ENCODE results near the gene CEP135. TPM values are rescaled to one million over a fixed set of nuclear protein-coding genes. Genes with fewer than 3 reads are reported as not detected.
"Not testable (repeated sequence)": the region's sequence is repeated elsewhere in the genome, so short reads cannot be mapped to it uniquely, and the experiment has no call there.

CEP135 gene
- total RNA-seq, 1 experiment from 2014 or later = 10.5 TPM

DNA sequence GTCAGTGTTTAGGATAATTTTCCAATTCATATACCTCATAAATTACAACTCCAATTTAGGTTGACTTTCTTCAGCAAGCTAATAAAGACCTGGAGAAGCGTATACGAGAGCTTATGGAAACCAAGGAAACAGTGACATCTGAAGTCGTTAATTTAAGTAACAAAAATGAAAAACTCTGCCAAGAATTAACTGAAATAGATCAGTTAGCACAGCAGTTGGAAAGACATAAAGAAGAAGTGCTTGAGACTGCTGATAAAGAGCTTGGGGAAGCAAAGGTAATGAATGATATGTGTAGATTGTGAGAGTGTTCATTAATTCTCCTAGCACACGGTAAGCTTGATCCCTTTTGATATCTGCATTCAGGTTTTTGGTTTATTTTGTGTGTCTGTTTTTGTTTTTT lies 16.8 kb downstream of the CEP135 start:
- H3K9me3 ChIP-seq = no peaks in the 10 kb centered on the region
- peaks cover 12% of the 10 kb centered on the region for H3K36me3 Mint-ChIP-seq (ENCODE audit: insufficient read depth, unreplicated experiment)
- no peak overlapping the region for H3K4me3 Mint-ChIP-seq (ENCODE audit: unreplicated experiment)
- CTCF ChIA-PET = interaction anchor here (1.2 kb wide), 1 partner anchor 16 kb away, joined by 3 read pairs; the partner anchor contains the start of gene CEP135
- H3K4me1 Mint-ChIP-seq (ENCODE audit: low read depth, unreplicated experiment) = peaks cover 8% of the 10 kb centered on the region
- peaks cover 5% of the 10 kb centered on the region for H3K4me1 ChIP-seq
- H3K9me3 Mint-ChIP-seq (ENCODE audit: unreplicated experiment) = no peaks in the 10 kb centered on the region
- H3K27me3 ChIP-seq (replicated peaks; ENCODE audit: control insufficient read depth, insufficient read depth, low read length) = no peaks in the 10 kb centered on the region
- DNase-seq = no peak
- H3K4me3 ChIP-seq (ENCODE audit: low read depth, low read length) = no peak overlapping the region
- H3K27me3 Mint-ChIP-seq (ENCODE audit: insufficient read depth, unreplicated experiment) = no peaks in the 10 kb centered on the region
- intact Hi-C loops (cut with micrococcal nuclease; ENCODE audit: unreplicated experiment) = no loop called here
- H3K36me3 ChIP-seq (ENCODE audit: control insufficient read depth, insufficient read depth, low read length) = no peaks in the 10 kb centered on the region
- H3K27ac Mint-ChIP-seq (ENCODE audit: unreplicated experiment) = no peak overlapping the region
- POLR2A ChIA-PET = no interaction called here
- BruUV-seq (replicated peaks) = no TSS peak
- TF ChIP-seq, protein P1, sequence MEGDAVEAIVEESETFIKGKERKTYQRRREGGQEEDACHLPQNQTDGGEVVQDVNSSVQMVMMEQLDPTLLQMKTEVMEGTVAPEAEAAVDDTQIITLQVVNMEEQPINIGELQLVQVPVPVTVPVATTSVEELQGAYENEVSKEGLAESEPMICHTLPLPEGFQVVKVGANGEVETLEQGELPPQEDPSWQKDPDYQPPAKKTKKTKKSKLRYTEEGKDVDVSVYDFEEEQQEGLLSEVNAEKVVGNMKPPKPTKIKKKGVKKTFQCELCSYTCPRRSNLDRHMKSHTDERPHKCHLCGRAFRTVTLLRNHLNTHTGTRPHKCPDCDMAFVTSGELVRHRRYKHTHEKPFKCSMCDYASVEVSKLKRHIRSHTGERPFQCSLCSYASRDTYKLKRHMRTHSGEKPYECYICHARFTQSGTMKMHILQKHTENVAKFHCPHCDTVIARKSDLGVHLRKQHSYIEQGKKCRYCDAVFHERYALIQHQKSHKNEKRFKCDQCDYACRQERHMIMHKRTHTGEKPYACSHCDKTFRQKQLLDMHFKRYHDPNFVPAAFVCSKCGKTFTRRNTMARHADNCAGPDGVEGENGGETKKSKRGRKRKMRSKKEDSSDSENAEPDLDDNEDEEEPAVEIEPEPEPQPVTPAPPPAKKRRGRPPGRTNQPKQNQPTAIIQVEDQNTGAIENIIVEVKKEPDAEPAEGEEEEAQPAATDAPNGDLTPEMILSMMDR (IDR thresholded peaks at IDR 0.05; ENCODE audit: insufficient read depth in 1 of 2, low read depth in 1 of 2, low read length in 1 of 2, severe bottlenecking in 1 of 2, unreplicated experiment in 1 of 2) = no peak

DNA sequence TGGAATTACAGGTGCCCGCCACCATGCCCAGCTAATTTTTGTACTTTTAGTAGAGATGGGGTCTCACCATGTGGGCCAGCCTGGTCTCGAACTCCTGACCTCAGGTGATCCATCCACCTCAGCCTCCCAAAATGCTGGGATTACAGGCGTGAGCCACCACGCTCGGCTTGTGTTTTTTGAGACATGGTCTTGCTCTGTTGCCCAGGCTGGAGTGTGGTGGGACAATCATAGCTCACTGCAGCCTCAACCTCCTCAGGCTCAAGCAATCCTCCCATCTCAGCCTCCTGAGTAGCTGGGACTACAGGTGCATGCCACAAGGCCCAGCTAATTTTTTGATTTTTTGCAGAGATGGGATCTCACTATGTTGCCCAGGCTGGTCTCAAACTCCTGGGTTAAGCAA lies 17.6 kb downstream of the CEP135 start:
- H3K27me3 Mint-ChIP-seq (ENCODE audit: insufficient read depth, unreplicated experiment); H3K27me3 ChIP-seq (replicated peaks; ENCODE audit: control insufficient read depth, insufficient read depth, low read length); H3K9me3 ChIP-seq; DNase-seq; H3K27ac Mint-ChIP-seq (ENCODE audit: unreplicated experiment); H3K4me1 ChIP-seq; BruUV-seq (replicated peaks); H3K36me3 ChIP-seq (ENCODE audit: control insufficient read depth, insufficient read depth, low read length); H3K4me3 ChIP-seq (ENCODE audit: low read depth, low read length); H3K4me3 Mint-ChIP-seq (ENCODE audit: unreplicated experiment); H3K9me3 Mint-ChIP-seq (ENCODE audit: unreplicated experiment); POLR2A ChIA-PET; intact Hi-C loops (cut with micrococcal nuclease; ENCODE audit: unreplicated experiment); H3K4me1 Mint-ChIP-seq (ENCODE audit: low read depth, unreplicated experiment): not testable (repeated sequence)
- CTCF ChIA-PET = interaction anchor here (0.6 to 1.2 kb wide), 2 partner anchors 17 to 28 kb away, joined by 3 read pairs; partner anchors contain the start of gene CEP135
- peaks cover 12% of the 10 kb centered on the region for H3K36me3 Mint-ChIP-seq (ENCODE audit: insufficient read depth, unreplicated experiment)

DNA sequence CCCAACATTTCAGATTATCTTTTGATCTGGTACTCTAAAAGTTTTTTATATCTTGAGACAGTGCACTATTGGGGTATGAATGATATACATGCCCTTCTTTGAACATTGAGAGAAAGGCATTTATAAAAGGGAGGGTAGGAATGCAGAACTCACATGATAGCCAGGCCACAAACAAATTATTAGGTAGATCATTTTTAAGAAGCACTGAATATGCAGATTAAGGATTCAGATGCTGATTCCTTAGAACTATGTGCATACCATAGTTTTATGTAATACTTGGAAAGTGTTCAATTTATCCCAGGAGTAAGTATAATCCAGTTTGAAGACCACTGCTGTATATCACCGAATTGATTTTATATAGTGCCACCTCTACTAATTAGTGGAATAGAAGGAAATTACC lies 18.6 kb downstream of the CEP135 start:
- Histone ChIP-seq H3K36me3 (ENCODE audit: control insufficient read depth, insufficient read depth, low read length) (no peaks in the 10 kb centered on the region), H3K27me3 (replicated peaks; ENCODE audit: control insufficient read depth, insufficient read depth, low read length) (no peaks in the 10 kb centered on the region), H3K9me3 (no peaks in the 10 kb centered on the region), H3K4me1 (peaks cover 5% of the 10 kb centered on the region), H3K4me3 (ENCODE audit: low read depth, low read length) (no peak overlapping the region)
- Mint-ChIP-seq H3K27ac (ENCODE audit: unreplicated experiment) (no peak overlapping the region), H3K27me3 (ENCODE audit: insufficient read depth, unreplicated experiment) (no peaks in the 10 kb centered on the region), H3K36me3 (ENCODE audit: insufficient read depth, unreplicated experiment) (peaks cover 1% of the 10 kb centered on the region), H3K4me1 (ENCODE audit: low read depth, unreplicated experiment) (peaks cover 8% of the 10 kb centered on the region), H3K4me3 (ENCODE audit: unreplicated experiment) (no peak overlapping the region), H3K9me3 (ENCODE audit: unreplicated experiment) (no peaks in the 10 kb centered on the region)
- no TSS peak for BruUV-seq (replicated peaks)
- ChIA-PET CTCF (no interaction called here), POLR2A (no interaction called here)
- no peak for DNase-seq
- intact Hi-C loops (cut with micrococcal nuclease; ENCODE audit: unreplicated experiment) = no loop called here
- TF ChIP-seq, protein P1 (IDR thresholded peaks at IDR 0.05; ENCODE audit: insufficient read depth in 1 of 2, low read depth in 1 of 2, low read length in 1 of 2, severe bottlenecking in 1 of 2, unreplicated experiment in 1 of 2) = no peak

DNA sequence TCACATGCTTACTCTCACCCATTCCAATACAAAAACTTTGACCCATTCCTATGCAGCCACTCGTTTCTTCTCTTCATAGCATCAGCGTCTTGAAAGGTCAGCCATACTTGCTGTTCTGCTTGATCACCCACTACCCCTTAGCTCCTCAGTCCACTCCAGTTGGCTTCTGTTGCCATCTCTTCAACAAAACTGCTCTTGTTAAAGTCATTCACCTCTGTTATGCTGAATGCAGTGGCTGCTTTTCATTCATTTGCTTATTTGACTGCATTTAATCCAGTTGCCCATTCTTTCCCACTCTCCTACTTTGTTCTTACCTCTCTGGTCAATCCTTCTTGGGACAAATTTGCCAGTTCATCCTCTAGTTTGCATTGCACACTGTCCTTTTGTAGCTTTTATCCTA lies 24.9 kb downstream of the CEP135 start:
- no peaks in the 10 kb centered on the region for H3K9me3 ChIP-seq
- H3K9me3 Mint-ChIP-seq (ENCODE audit: unreplicated experiment) = no peaks in the 10 kb centered on the region
- H3K27me3 ChIP-seq (replicated peaks; ENCODE audit: control insufficient read depth, insufficient read depth, low read length) = no peaks in the 10 kb centered on the region
- intact Hi-C loops (cut with micrococcal nuclease; ENCODE audit: unreplicated experiment) = no loop called here
- POLR2A ChIA-PET = no interaction called here
- no peak overlapping the region for H3K4me3 ChIP-seq (ENCODE audit: low read depth, low read length)
- CTCF ChIA-PET = no interaction called here
- no peaks in the 10 kb centered on the region for H3K4me1 ChIP-seq
- TF ChIP-seq, protein P1 (IDR thresholded peaks at IDR 0.05; ENCODE audit: insufficient read depth in 1 of 2, low read depth in 1 of 2, low read length in 1 of 2, severe bottlenecking in 1 of 2, unreplicated experiment in 1 of 2) = no peak
- no peaks in the 10 kb centered on the region for H3K36me3 ChIP-seq (ENCODE audit: control insufficient read depth, insufficient read depth, low read length)
- no peak overlapping the region for H3K4me3 Mint-ChIP-seq (ENCODE audit: unreplicated experiment)
- no peak for DNase-seq
- no peaks in the 10 kb centered on the region for H3K27me3 Mint-ChIP-seq (ENCODE audit: insufficient read depth, unreplicated experiment)
- H3K4me1 Mint-ChIP-seq (ENCODE audit: low read depth, unreplicated experiment) = no peaks in the 10 kb centered on the region
- H3K36me3 Mint-ChIP-seq (ENCODE audit: insufficient read depth, unreplicated experiment) = no peaks in the 10 kb centered on the region
- H3K27ac Mint-ChIP-seq (ENCODE audit: unreplicated experiment) = no peak overlapping the region
- no TSS peak for BruUV-seq (replicated peaks)

All from Caco-2 (cell line).